Retina (tissue), 1 donor: Measurements from ENCODE around the gene CAPG.
A peak's percentile ranks its signal among the peaks of the same experiment; 100 is the strongest.
"Not testable (repeated sequence)": the region's sequence is repeated elsewhere in the genome, so short reads cannot be mapped to it uniquely, and the experiment has no call there.

Experiments used
- DNase-seq: peaks from one replicate; pipeline ENCODE4 v3.0.0-alpha.2; 2016

CAPG gene

DNA sequence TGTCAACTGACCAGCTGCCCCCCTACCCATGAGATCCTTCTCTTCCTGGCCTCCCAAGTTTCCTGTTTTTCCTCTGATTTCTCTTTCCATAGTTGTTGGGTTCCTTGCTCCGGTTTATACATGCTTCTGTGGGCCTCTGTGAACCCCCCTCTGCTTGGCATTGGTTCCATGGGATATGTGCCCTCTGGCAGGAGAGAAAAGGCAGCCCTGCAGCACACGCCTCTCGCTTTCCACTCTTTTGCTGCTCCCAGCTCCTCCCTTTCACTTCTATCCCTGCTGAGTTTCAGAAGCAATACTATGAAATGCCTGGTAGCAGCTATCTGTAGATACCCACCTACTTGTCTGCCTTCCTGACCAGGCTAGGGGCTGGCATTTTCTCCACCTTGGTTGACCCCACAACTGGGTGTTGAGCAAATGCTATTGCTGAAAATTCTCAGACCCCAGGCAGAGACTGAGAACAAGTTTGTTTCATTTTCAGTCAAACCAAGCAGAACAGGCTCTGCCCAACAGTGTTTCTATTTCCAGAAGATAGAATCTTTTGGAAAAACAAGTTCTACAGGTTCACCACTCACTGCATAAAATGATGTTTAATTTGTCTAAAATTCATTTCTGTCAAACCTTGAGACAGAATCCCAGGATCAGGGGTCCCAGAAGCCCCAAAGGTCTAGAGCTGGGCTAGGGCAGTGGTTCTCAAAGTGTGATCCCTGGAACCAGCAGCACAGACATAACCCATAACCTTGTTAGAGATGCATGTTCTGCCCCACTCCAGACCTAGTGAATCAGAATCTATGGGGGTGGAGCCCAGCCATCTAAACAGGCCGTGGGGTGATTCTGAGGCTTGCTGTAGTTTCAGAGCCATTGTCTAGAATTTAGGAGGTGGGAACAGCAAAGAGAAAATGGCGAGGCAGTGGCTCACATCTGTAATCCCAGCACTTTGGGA, 13.4 kb downstream of the CAPG start:
- no peak for DNase-seq

DNA sequence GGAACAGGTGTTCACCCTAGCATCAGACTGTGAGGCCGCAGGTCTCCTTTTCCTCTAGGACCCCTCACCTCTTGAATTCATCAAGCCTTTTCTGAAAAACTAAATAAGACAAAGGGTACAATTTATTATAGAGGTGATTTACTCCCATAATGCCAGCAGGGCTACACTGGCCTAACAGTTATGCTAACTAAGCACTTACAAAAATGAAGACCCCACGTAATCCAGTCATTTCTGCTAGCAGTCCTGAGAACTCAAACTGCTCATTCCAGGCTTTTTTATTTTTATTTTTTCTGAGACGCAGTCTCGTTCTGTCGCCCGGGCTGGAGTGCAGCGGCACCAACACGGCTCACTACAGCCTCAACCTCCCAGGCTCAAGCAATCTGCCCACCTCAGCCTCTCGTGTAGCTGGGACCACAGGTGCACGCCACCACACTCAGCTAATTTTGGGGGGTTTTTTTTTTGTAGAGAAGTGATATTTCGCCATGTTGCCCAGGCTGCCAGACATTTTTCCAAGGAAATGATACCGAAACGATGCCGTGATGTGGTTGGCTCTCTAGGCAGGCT, 14.2 kb downstream of the CAPG start:
- DNase-seq: no peak

DNA sequence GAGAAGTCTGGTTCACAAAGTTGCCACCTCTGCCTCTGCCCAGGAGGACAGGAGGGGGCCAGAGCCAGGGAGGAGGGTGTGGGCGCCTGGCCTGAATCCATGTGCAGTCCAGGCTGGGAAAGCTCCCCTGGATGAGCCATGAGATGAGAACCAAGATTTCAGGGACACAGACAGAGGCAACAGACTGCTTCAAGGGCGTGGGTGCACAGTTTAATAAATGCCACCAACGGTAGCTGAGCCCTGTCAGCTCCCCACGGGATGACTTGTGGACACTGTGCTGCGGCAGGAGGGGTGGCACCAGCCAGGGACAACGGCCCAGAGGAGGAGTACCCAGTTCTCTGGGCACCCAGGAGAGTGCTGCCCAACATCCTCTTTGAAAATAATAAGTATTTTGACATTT, 15.2 kb downstream of the CAPG start:
- no peak for DNase-seq

DNA sequence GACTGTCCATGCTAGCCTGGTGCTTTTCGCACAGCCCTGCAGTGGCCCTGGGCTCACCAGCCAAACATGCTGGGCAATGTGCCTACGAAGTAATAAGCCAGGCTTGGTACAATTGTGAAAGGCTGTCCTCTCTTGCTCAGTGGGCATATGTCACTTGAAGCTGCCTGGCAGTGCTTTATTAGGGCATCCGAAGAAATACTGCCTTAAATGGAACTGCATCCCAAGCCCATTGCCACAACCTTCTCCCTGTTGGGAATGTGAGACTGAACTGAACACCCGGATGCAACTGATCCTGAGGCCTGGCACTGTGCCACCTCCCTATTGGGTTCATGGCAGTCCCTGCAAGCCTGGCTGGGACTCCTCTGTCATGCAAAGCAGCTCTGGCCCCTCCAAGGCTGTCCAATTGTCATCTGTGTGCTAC, 15.9 kb downstream of the CAPG start:
- no peak for DNase-seq

DNA sequence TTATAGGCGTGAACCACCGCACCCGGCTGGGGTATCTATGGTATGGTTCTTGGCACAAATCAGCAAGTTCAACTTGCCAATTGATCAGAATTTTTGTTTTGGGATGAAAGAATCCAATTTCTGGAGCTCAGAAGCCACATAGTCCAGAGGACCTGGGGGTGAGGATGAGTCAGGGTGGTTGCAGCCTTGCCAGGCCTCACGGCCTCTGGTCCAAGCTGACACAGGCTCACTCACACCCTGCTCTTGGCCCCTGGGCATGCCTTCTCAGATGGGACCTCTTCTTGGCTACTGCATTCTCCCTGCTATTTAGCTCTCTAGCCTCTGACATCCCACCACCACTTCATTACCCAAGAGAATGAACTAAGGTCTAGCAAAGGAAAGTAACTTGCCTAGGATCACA, 16.3 kb downstream of the CAPG start:
- no peak for DNase-seq

GRCh38 chr2:85390941-85391669, 19.1 kb downstream of the CAPG start:
- peak; percentile 20 for DNase-seq

DNA sequence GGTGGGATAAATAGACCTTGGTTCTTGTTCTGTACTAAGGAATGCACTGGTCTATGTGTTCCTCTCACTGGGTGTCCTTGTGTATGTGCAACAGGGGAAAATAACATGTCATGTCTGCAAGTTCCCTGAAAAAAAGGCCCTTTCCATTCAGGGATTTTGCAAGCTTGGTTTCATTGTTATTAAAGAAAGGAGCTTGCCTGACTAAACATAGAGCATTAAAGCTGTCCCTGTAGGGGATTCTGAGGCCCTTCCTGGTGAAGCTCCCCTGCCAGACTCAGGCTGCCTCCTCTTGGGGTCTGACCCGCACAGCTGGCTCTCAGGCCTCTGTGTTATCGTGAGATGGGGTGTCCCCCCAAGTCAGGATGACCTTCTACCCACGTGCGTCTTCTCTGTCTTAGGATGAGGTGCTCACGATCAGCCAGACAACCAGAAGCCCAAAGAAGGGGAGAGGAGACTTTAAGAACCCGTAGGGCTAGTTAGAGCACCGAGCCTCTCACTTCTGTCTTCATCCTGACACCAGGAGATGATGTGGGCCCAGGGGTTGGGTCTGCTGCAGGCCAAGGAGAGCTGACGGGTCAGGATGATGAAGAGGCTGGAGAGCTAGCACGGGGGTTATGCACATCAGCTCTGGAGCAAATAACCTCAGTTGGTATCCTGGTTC, 21.2 kb downstream of the CAPG start:
- no peak for DNase-seq

DNA sequence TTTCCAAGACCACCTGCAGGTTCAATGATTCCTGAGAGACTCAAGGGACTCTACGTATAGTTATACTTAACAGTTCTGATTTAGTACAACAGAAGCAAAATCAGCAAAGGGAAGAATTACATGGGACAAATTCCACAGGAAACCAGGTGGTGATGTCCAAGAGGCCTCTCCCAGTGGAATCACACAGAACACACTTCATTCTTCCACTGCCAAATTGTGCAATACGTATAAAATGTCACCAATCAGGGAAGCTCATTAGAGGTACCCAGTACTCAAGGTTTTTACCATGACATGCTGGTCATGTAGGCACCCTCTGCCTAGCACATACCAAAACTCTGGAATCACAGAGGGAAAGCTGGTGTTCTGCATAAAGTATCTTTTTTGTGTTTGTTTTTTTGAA, 22.4 kb downstream of the CAPG start:
- no peak for DNase-seq

DNA sequence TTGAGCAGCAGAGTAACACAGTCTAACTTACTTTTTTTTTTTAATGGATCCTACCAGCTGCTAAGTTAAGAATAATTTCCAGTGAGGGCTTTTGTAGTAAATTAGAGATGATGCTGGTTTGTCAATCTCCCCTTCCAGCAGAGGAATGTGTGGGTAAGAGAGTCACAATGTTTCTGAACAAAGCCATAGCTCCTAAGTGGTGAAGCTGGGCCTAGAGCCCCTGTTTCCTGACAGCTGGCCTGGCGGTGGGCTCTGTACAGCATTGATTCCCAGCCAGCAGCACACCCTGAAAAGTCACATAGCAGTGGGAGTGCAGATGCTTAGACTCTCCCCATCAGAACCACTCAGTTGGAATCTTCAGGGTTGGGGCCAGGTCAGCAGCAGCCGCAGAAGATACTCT, 24.4 kb downstream of the CAPG start:
- DNase-seq: no peak

DNA sequence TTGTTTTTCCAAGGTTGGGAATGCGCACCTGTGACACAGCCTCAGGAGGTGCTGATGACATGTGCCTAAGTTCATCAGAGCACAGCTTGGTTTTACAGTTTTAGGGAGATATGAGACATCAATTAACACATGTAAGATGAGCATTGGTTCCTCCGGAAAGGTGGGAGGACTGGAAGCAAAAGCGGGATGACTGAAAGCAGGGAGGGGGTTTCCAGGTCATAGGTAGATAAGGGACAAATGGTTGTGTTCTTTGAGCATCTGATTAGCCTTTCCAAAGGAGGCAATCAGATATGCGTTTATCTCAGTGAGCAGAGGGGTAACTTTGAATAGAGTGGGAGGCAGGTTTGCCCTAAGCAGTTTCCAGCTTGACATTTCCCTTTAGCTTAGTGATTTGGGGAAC, 26.3 kb downstream of the CAPG start:
- DNase-seq: no peak

DNA sequence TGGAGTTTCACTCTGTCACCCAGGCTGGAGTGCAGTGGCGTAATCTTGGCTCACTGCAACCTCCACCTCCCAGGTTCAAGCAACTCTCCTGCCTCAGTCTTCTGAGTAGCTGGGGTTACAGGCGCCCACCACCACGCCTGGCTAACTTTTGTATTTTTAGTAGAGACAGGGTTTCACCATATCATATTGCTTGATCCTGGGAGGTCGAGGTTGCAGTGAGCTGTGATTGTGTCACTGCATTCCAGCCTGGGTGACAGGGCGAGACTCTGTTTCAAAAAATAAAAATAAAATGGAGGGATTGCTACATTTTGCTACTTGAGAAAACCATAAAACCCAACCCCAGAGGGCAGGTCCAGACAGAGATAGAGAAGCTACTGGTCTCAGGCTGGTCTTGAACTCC, 27.0 kb downstream of the CAPG start:
- DNase-seq: not testable (repeated sequence)

DNA sequence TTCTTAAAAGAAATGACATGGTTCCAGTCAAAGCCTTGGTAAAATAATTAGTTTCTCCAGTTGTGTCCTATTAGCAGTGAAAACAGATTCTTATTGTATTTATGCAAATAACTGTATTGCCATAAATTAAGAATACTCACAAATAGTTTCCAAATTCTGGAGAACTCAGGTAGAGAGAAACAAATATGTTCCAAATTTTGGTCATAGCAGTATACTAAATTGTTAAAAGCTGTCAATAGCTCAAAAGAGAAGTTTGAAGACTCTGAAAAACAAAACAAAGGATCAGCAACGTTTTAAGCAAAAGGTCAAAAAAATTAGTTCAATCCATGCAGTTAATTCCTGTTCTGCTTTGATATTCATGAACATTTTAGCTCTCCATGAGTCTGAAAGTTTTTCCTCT, 30.1 kb downstream of the CAPG start:
- DNase-seq: no peak

DNA sequence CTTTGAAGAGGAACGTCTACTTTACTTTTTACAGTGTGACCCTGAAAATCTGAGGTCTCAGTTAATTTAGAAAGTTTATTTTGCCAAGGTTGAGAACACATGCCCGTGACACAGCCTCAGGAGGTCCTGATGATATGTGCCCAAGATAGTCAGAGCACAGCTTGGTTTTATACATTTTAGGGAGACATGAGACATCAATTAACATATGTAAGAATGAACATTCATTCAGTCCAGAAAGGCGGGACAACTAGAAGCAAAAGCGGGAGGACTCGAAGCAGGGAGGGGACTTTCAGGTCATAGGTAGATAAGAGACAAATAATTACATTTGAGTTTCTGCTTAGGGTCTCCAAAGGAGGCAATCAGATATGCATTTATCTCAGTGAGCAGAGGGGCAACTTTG, 31.9 kb downstream of the CAPG start:
- DNase-seq: no peak

DNA sequence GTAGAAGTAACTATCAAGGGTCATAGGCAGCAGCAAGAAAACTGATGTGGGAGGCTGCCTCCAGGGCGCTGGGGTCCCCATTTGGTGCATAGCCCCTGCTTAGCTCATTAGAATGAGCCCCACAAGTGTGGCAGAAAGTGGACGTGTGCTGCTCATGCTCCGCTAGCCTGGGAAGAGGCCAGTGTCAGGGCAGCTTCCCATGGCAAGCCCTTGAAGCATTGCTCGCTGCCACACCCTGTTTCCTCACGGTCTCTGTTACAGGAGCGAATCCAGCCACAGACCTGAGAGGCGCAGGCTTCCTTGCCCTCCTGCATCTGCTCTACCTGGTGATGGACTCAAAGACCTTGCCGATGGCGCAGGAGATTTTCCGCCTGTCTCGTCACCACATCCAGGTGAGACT, 33.1 kb downstream of the CAPG start:
- no peak for DNase-seq

DNA sequence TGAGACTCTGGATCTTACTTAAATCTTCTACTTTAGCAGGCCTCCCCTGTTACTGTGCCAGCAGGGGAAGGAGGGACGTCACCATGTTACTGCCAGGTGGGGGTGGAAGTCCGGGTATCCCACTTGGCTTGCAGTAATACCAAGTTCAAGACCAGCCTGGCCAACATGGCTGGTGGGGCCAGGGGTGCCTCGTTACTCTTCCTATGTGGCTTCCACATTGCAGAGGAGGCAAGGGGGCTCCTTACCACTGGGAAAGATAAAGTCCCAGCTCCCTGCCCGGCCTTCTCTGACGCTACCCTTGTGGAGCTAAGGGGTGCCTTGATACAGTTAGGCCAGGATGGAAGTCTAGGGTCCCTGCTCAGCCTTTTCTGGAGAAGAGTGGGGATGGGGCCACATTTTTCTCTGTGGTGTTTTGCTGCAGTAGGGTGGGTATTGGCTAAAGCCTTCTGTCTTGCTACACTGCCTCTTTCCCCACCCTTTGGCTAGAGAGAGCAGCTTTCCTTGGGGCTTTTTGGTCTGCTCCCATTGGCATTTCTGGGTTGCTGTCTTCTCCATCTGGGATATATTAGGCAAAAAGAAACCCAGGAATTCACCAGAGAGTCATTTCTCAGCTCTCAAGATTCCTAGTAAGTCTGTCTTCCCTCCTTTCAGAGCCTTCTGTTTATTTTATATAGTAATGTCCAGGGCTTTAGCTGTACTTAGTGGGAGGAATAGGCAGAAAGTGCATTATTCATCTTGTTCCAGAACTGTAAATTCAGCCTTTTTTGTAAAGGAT, 33.7 kb downstream of the CAPG start:
- DNase-seq: no peak

DNA sequence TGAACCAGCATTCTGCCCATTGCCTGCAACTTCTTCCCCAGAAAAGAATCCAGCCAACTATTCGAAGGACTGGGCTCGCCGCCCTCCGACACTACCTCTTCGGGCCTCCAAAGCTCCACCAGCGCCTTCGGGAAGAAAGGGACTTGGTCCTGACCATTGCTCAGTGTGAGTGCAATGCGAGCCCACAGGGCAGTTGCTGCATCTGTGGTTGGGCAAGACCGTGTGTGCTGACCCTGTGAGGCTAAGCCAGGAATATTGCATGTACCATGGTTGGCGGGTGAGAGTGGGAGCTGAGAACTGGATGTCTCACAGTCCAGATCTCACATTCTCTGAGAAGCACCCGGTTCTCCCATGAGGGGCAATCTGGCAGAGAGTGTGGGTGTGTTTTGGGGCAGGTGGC, 39.1 kb downstream of the CAPG start:
- DNase-seq: no peak

GRCh38 chr2:85369500-85369899, 40.7 kb downstream of the CAPG start:
- DNase-seq: no peak

DNA sequence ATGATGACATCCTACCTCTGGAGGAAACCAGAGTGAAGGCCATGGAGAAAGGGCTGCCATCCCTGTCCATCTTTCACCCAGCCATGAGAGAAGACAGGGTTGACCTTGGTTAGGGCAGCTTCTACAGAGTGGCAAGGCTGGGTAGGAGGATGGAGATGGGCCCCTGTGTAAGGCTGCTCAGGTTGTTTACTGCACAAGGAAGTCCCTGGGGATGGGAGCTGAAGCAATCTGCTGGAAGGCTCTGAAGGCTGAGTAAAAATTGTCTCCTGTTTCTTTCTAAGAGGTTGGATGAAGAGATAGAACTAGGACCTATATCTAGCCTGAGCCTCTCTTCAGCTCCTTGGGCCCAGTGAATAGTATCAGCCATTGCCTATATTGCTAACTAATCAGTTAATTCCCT, 41.2 kb downstream of the CAPG start:
- no peak for DNase-seq

- no peak for DNase-seq
Observed at GRCh38 chr2:85367180-85367579, 43.0 kb downstream of the CAPG start.

- DNase-seq: not testable (repeated sequence)
Observed at GRCh38 chr2:85362653-85363387, 47.3 kb downstream of the CAPG start.

GRCh38 chr2:85357736-85358135, 52.4 kb downstream of the CAPG start:
- no peak for DNase-seq

DNA sequence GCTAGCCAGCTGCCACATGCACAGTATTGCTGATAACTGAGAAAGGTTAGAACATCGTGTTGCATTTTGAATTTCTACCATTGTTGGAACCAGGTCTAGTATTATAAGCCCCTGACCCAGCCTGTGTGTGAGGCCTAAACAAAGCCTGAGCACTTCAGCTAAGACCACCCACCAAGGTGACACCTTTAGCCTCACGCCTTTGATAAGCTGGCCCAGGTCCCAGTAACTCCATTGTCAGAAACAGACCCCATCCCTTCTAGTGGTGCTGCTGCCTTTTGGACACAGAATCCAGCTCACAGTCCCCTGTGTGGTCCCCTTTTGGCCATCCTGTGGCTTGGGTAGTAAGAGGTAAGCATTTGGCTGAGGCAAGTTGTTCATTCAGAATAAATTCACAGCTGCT, 54.0 kb downstream of the CAPG start:
- DNase-seq: no peak
